ENCODE data around the gene PRR5L.

Gene PRR5L

DNA sequence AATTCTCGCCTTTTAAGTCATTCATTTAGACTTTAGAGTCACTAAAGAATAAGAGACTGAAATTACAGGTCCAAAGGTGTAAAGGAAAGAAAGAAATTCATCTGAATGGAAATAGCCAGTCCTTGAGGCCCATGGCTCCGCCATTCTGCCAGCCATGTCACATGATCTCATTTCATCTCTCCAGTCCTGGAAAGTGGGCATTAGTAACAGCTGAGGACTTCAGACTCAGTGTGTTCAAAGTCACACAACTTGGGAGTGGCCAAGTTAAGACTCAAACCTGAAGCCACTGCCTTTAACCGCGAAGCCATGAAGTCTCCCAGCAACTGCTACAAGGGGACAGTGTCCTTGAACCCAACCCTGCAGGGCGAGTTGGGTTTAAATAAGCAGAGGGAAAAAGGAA lies 103.7 kb downstream of the PRR5L start:
- Histone ChIP-seq H3K27me3 (ENCODE audit: control insufficient read depth, insufficient read depth, low read length) (no peaks in the 10 kb centered on the region), H3K27ac (no peak overlapping the region), H3K4me1 (no peaks in the 10 kb centered on the region)

DNA sequence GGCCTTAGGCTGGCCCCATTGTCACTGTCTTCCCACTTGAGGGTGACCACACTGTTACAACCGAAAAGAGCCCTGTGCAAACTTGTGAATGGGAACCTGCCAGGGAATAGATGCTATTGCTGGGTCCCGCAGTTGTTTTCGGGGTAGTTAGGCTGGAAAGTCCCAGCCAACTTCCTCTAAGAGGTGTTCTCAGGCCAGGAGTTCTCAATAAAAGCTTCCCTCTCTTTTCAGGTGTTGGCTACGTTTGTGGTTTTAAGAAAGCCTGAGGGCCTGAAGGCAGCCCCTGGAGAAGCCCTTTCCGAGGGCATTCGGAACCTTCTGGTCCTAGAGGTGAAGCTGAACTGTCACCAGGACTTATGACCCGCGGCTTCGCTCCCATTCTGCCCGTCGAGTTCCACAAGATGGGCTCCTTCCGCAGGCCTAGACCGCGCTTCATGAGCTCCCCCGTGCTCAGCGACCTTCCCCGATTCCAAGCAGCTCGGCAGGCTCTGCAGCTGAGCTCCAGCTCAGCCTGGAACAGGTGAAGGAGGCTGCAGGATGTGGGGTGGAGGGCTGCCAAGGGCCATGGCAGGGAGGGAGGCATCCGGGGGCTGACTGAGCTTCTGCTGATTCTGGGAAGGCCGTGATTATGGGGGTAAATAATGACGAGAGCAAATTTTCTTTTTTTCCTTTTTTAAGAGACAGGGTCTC lies 104.8 kb downstream of the PRR5L start:
- Histone ChIP-seq H3K4me1 (no peaks in the 10 kb centered on the region), H3K36me3 (ENCODE audit: control insufficient read depth, insufficient read depth, low read length) (no peaks in the 10 kb centered on the region), H3K79me2 (no peaks in the 10 kb centered on the region), H3K4me3 (ENCODE audit: low read depth, low read length) (no peak overlapping the region), H3K27ac (no peak overlapping the region), H3K9ac (no peak overlapping the region), H2AFZ (no peak overlapping the region), H3K4me2 (ENCODE audit: low read length) (no peak overlapping the region), H3K9me3 (ENCODE audit: control insufficient read depth, low read length) (no peaks in the 10 kb centered on the region), H3K27me3 (ENCODE audit: control insufficient read depth, insufficient read depth, low read length) (no peaks in the 10 kb centered on the region)
- no peak for TF ChIP-seq CTCF (IDR thresholded peaks at IDR 0.05)

More for the DNA sequence above, 103.7 kb downstream of the PRR5L start:
- H2AFZ ChIP-seq = no peak overlapping the region
- H3K9ac ChIP-seq = no peak overlapping the region
- no peaks in the 10 kb centered on the region for H3K36me3 ChIP-seq (ENCODE audit: control insufficient read depth, insufficient read depth, low read length)
- no peak overlapping the region for H3K4me2 ChIP-seq (ENCODE audit: low read length)
- H3K79me2 ChIP-seq = no peaks in the 10 kb centered on the region
- TF ChIP-seq CTCF (IDR thresholded peaks at IDR 0.05) = no peak
- no peak overlapping the region for H3K4me3 ChIP-seq (ENCODE audit: low read depth, low read length)
- no peaks in the 10 kb centered on the region for H3K9me3 ChIP-seq (ENCODE audit: control insufficient read depth, low read length)

GRCh38 chr11:36402568-36403170 lies 106.6 kb downstream of the PRR5L start:
- no peak overlapping the region for H3K9ac ChIP-seq
- H3K79me2 ChIP-seq = no peaks in the 10 kb centered on the region
- no peak overlapping the region for H3K27ac ChIP-seq
- H3K9me3 ChIP-seq (ENCODE audit: control insufficient read depth, low read length) = no peaks in the 10 kb centered on the region
- no peak for TF ChIP-seq CTCF (IDR thresholded peaks at IDR 0.05)
- H3K4me3 ChIP-seq (ENCODE audit: low read depth, low read length) = no peak overlapping the region
- H3K27me3 ChIP-seq (ENCODE audit: control insufficient read depth, insufficient read depth, low read length) = no peaks in the 10 kb centered on the region
- H3K4me2 ChIP-seq (ENCODE audit: low read length) = no peak overlapping the region
- H3K4me1 ChIP-seq = no peaks in the 10 kb centered on the region
- H3K36me3 ChIP-seq (ENCODE audit: control insufficient read depth, insufficient read depth, low read length) = no peaks in the 10 kb centered on the region
- no peak overlapping the region for H2AFZ ChIP-seq

DNA sequence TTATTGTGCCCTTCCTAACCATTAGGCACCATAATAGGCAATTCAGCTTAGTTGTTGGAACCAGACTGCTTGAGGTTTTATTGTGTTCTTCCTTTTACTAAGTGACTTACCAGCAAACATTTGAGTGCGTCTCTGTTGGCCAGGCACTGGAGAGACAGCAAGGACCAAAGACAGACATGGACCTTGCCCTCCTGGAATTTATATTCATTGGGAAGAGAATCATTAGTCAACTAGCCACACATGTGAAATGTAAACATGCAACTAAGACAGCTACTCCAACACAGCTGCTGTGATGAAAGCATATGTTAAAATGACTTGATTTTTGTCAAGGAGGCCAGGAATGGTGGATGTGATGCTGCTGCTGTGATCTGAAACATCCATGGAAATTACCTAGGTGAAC lies 107.6 kb downstream of the PRR5L start:
- no peaks in the 10 kb centered on the region for H3K9me3 ChIP-seq (ENCODE audit: control insufficient read depth, low read length)
- H3K9ac ChIP-seq = no peak overlapping the region
- no peaks in the 10 kb centered on the region for H3K4me1 ChIP-seq
- no peak overlapping the region for H3K27ac ChIP-seq
- no peaks in the 10 kb centered on the region for H3K36me3 ChIP-seq (ENCODE audit: control insufficient read depth, insufficient read depth, low read length)
- no peak for TF ChIP-seq CTCF (IDR thresholded peaks at IDR 0.05)
- H3K4me2 ChIP-seq (ENCODE audit: low read length) = no peak overlapping the region
- no peaks in the 10 kb centered on the region for H3K27me3 ChIP-seq (ENCODE audit: control insufficient read depth, insufficient read depth, low read length)
- no peak overlapping the region for H2AFZ ChIP-seq
- no peak overlapping the region for H3K4me3 ChIP-seq (ENCODE audit: low read depth, low read length)
- no peaks in the 10 kb centered on the region for H3K79me2 ChIP-seq

- Histone ChIP-seq H3K27me3 (ENCODE audit: control insufficient read depth, insufficient read depth, low read length) (no peaks in the 10 kb centered on the region), H3K9ac (no peak overlapping the region), H3K4me3 (ENCODE audit: low read depth, low read length) (no peak overlapping the region), H3K36me3 (ENCODE audit: control insufficient read depth, insufficient read depth, low read length) (no peaks in the 10 kb centered on the region), H2AFZ (no peak overlapping the region), H3K4me1 (no peaks in the 10 kb centered on the region), H3K9me3 (ENCODE audit: control insufficient read depth, low read length) (no peaks in the 10 kb centered on the region), H3K4me2 (ENCODE audit: low read length) (no peak overlapping the region), H3K27ac (no peak overlapping the region), H3K79me2 (no peaks in the 10 kb centered on the region)
- no peak for TF ChIP-seq CTCF (IDR thresholded peaks at IDR 0.05)
Observed at GRCh38 chr11:36404831-36405230, 108.7 kb downstream of the PRR5L start.
